PC-9 (cell line): ENCODE measurements around the gene LIMD2.

Experiments used
- CTCF ChIP-seq: fragments of 200-600 bp; sonication (generic); conservative IDR thresholded peaks from 2 replicates; pipeline ENCODE4 v1.6.1; 2017; ENCODE audit warnings: mixed run types, antibody characterized with exemption, mild to moderate bottlenecking, moderate library complexity
- EZH2 ChIP-seq: fragments of 200-600 bp; sonication (generic); IDR thresholded peaks from 2 replicates; pipeline ENCODE4 v1.8.0; 2017; ENCODE audit warnings: antibody characterized with exemption, low read depth

- TF ChIP-seq CTCF (no peak), EZH2 (no peak)
Measured at GRCh38 chr17:63659850-63660249, 40.1 kb downstream of the LIMD2 start.
